Measurements from ENCODE around the gene ELAVL1. TPM values are rescaled to one million over a fixed set of nuclear protein-coding genes. Genes with fewer than 3 reads are reported as not detected.
A peak's percentile ranks its signal among the peaks of the same experiment; 100 is the strongest.

Gene ELAVL1
- total RNA-seq, 6 experiments from 2014 or later: 25.3 to 33.6 (median 30.3) TPM

- Histone ChIP-seq H3K9me3 (no peaks in the 10 kb centered on the region), H3K4me1 (peaks cover 0 to 13% (median 6%) of the 10 kb centered on the region in 4 donors), H3K27me3 (no peaks in the 10 kb centered on the region), H3K27ac (no peak within 1 kb of the TSS), H3K36me3 (peaks cover 0 to 18% (median 4%) of the 10 kb centered on the region in 4 donors), H3K4me3 (peak within 1 kb of the TSS in 1 of 3 donors; percentile 33)
- 62% methylated on average over 12 of the region's 65 CpGs for whole genome bisulfite sequencing (ENCODE audit: insufficient coverage, low coverage, low lambda C conversion rate, missing lambda C conversion rate)
- ATAC-seq (peak; percentile 37 to 65 (median 49)), DNase-seq (peak; percentile 73 to 76 (median 73))
- TF ChIP-seq CTCF (IDR thresholded peaks at IDR 0.05): no peak
- no peak for TF ChIP-seq POLR2A (IDR thresholded peaks at IDR 0.05)
- intact Hi-C loops (cut with DNase I): no loop called here
Measured at GRCh38 chr19:7926021-7926726, 79.3 kb downstream of the ELAVL1 start, which contains the start of gene CTXN1. Gene CTXN1, minus strand, starts transcription at chr19:7926135. Its CDS starts 597 bp downstream, at chr19:7925538.

GRCh38 chr19:7925171-7925851 lies 80.1 kb downstream of the ELAVL1 start:
- DNase-seq: peak; percentile 60 to 69 (median 61)
- Histone ChIP-seq H3K27ac (no peak overlapping the region), H3K4me3 (peak overlapping the region in 1 of 3 donors; percentile 33)

GRCh38 chr19:7924651-7925170 lies 80.7 kb downstream of the ELAVL1 start:
- TF ChIP-seq POLR2A (IDR thresholded peaks at IDR 0.05) (no peak), CTCF (IDR thresholded peaks at IDR 0.05) (no peak)
- peaks cover 0 to 8% (median 0%) of the 10 kb centered on the region in 4 donors for H3K36me3 ChIP-seq
- 10% methylated on average over 11 of the region's 34 CpGs for WGBS (ENCODE audit: insufficient coverage, low coverage, low lambda C conversion rate, missing lambda C conversion rate)
- H3K27me3 ChIP-seq: no peaks in the 10 kb centered on the region
- H3K27ac ChIP-seq: no peak overlapping the region
- DNase-seq (peak in 2 of 3 donors; percentile 32 to 57), ATAC-seq (no peak)
- peak overlapping the region in 1 of 3 donors; percentile 33 for H3K4me3 ChIP-seq
- intact Hi-C loops (cut with DNase I): no loop called here
- H3K4me1 ChIP-seq: peaks cover 0 to 16% (median 8%) of the 10 kb centered on the region in 4 donors
- no peaks in the 10 kb centered on the region for H3K9me3 ChIP-seq

More at GRCh38 chr19:7925171-7925851, 80.1 kb downstream of the ELAVL1 start:
- H3K9me3 ChIP-seq: no peaks in the 10 kb centered on the region
- ATAC-seq: no peak
- no peak for TF ChIP-seq POLR2A (IDR thresholded peaks at IDR 0.05)
- TF ChIP-seq CTCF (IDR thresholded peaks at IDR 0.05): peak; percentile 63 to 78 (median 70)
- WGBS (ENCODE audit: insufficient coverage, low coverage, low lambda C conversion rate, missing lambda C conversion rate): no CpG with 5 or more reads among the region's 98 CpGs
- H3K36me3 ChIP-seq: peaks cover 0 to 10% (median 0%) of the 10 kb centered on the region in 4 donors
- intact Hi-C loops (cut with DNase I): no loop called here
- H3K27me3 ChIP-seq: no peaks in the 10 kb centered on the region
- H3K4me1 ChIP-seq: peaks cover 0 to 16% (median 8%) of the 10 kb centered on the region in 4 donors

GRCh38 chr19:7924241-7924640 lies 81.2 kb downstream of the ELAVL1 start:
- intact Hi-C loops (cut with DNase I): no loop called here
- WGBS (ENCODE audit: insufficient coverage, low coverage, low lambda C conversion rate, missing lambda C conversion rate): 56% methylated on average over 9 of the region's 12 CpGs
- Histone ChIP-seq H3K4me1 (peaks cover 0 to 16% (median 8%) of the 10 kb centered on the region in 4 donors), H3K36me3 (peaks cover 0 to 8% (median 0%) of the 10 kb centered on the region in 4 donors), H3K27me3 (no peaks in the 10 kb centered on the region), H3K9me3 (no peaks in the 10 kb centered on the region), H3K4me3 (no peak overlapping the region), H3K27ac (no peak overlapping the region)
- ATAC-seq: no peak
- TF ChIP-seq POLR2A (IDR thresholded peaks at IDR 0.05): no peak
- no peak for TF ChIP-seq CTCF (IDR thresholded peaks at IDR 0.05)
- DNase-seq: no peak

Measured in right lobe of liver (tissue), 6 donors.